Measurements from ENCODE around the gene CAMK1D. TPM values are rescaled to one million over a fixed set of nuclear protein-coding genes. Genes with fewer than 3 reads are reported as not detected.

Gene CAMK1D
- total RNA-seq, 3 donors from 2014 or later (not counting 1 experiment from before 2014, with no cell fraction given) = 44.2 to 56.4 (median 49.7) TPM

DNA sequence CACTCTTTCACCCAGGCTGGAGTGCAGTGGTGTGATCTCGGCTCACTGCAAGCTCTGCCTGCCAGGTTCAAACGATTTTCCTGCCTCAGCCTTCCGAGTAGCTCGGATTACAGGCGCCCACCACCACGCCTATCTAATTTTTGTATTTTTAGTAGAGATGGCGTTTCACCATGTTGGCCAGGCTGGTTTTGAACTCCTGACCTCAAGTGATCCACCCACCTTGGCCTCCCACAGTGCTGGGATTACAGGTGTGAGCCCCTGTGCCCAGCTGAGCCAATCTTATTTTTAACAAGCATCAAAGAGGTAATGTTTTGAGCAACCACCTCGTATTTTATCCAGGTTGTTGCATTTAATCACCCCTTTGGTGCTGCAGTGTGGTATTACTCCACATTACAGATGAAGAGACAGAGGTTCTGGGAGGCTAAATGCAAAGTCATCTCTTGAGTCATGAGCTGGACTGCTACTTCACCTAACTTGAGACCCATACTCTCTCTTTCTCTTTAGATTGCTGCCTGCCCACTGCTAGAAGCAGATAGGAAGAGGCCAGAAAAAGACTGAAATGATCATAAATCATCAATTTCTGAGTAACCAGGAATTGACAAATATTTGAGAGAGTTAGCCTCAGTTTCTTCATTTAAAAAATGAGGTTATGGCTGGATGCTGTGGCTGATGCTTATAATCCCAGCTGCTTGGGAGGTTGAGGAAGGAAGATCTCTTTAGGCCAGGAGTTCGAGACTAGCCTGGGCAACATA, 116.2 kb downstream of the CAMK1D start:
- Mint-ChIP-seq H3K27me3 (ENCODE audit: low read depth in 2 of 2) (no peaks in the 10 kb centered on the region), H3K9me3 (no peaks in the 10 kb centered on the region), H3K4me3 (no peak overlapping the region), H3K4me1 (peaks cover 29 to 31% of the 10 kb centered on the region in 2 donors), H3K27ac (no peak overlapping the region), H3K36me3 (no peaks in the 10 kb centered on the region)
- no peaks in the 10 kb centered on the region for H3K9me3 ChIP-seq (ENCODE audit: control insufficient read depth, insufficient read depth, low read length)
- intact Hi-C loops (cut with micrococcal nuclease) = no loop called here
- H3K36me3 ChIP-seq (ENCODE audit: control insufficient read depth, insufficient read depth, low read length) = no peaks in the 10 kb centered on the region
- no peak for TF ChIP-seq CTCF (IDR thresholded peaks at IDR 0.05)
- ATAC-seq (no peak), DNase-seq (no peak)
- H3K4me1 ChIP-seq (ENCODE audit: control insufficient read depth, insufficient read depth, low read length) = no peaks in the 10 kb centered on the region
- no peak overlapping the region for H3K4me3 ChIP-seq (ENCODE audit: low read length)
- no peaks in the 10 kb centered on the region for H3K27me3 ChIP-seq (ENCODE audit: control insufficient read depth, insufficient read depth, low read length)
- WGBS (ENCODE audit: insufficient coverage) = 87% methylated on average over 9 of the region's 9 CpGs
- no peak overlapping the region for H3K27ac ChIP-seq (ENCODE audit: low read length)

DNA sequence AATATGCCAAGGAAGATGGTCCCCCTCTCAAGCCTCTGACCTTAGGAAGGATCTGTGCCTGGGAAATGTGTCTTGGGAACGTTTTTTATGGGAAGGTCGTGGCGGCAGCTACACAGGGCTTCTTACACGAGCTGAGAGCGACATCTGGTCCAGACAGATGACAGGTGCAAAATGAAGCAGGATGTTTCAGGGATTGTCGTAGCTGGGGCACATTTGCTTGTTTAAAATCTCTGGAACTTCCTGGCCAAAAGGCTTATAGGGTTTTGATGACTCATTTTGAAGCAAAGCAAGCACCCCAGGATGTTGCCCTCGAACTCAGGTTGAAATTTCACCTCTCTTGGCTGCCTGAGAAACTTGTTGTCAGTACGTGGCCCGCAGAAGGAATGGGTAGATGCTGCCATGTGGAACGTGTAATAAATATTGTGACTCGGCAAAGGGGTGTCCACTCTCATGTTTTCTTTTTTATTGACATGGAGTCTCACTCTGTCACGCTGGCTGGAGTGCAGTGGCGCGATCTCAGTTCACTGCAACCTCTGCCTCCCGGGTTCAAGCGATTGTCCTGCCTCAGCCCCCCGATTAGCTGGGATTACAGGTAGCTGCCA, 117.5 kb downstream of the CAMK1D start:
- Mint-ChIP-seq H3K36me3 (no peaks in the 10 kb centered on the region), H3K27ac (no peak overlapping the region), H3K9me3 (no peaks in the 10 kb centered on the region), H3K27me3 (ENCODE audit: low read depth in 2 of 2) (no peaks in the 10 kb centered on the region), H3K4me3 (no peak overlapping the region), H3K4me1 (peaks cover 26 to 30% of the 10 kb centered on the region in 2 donors)
- TF ChIP-seq CTCF (IDR thresholded peaks at IDR 0.05) = no peak
- H3K27me3 ChIP-seq (ENCODE audit: control insufficient read depth, insufficient read depth, low read length) = no peaks in the 10 kb centered on the region
- DNase-seq (no peak), ATAC-seq (no peak)
- H3K4me3 ChIP-seq (ENCODE audit: low read length) = no peak overlapping the region
- no peak overlapping the region for H3K27ac ChIP-seq (ENCODE audit: low read length)
- intact Hi-C loops (cut with micrococcal nuclease) = no loop called here
- H3K36me3 ChIP-seq (ENCODE audit: control insufficient read depth, insufficient read depth, low read length) = no peaks in the 10 kb centered on the region
- H3K4me1 ChIP-seq (ENCODE audit: control insufficient read depth, insufficient read depth, low read length) = no peaks in the 10 kb centered on the region
- WGBS (ENCODE audit: insufficient coverage) = 86% methylated on average over 17 of the region's 17 CpGs
- no peaks in the 10 kb centered on the region for H3K9me3 ChIP-seq (ENCODE audit: control insufficient read depth, insufficient read depth, low read length)

GRCh38 chr10:12469345-12469744, 120.0 kb downstream of the CAMK1D start:
- TF ChIP-seq CTCF (IDR thresholded peaks at IDR 0.05) = no peak
- Mint-ChIP-seq H3K27me3 (ENCODE audit: low read depth in 2 of 2) (no peaks in the 10 kb centered on the region), H3K4me3 (no peak overlapping the region), H3K27ac (no peak overlapping the region), H3K36me3 (no peaks in the 10 kb centered on the region), H3K4me1 (peaks cover 26 to 40% of the 10 kb centered on the region in 2 donors), H3K9me3 (no peaks in the 10 kb centered on the region)
- no peak overlapping the region for H3K27ac ChIP-seq (ENCODE audit: low read length)
- ATAC-seq (no peak), DNase-seq (no peak)
- no peak overlapping the region for H3K4me3 ChIP-seq (ENCODE audit: low read length)
- H3K36me3 ChIP-seq (ENCODE audit: control insufficient read depth, insufficient read depth, low read length) = no peaks in the 10 kb centered on the region
- H3K4me1 ChIP-seq (ENCODE audit: control insufficient read depth, insufficient read depth, low read length) = no peaks in the 10 kb centered on the region
- no peaks in the 10 kb centered on the region for H3K27me3 ChIP-seq (ENCODE audit: control insufficient read depth, insufficient read depth, low read length)
- WGBS (ENCODE audit: insufficient coverage) = 93% methylated on average over 4 of the region's 5 CpGs
- intact Hi-C loops (cut with micrococcal nuclease) = no loop called here
- no peaks in the 10 kb centered on the region for H3K9me3 ChIP-seq (ENCODE audit: control insufficient read depth, insufficient read depth, low read length)
